HG03045 (cell line): ENCODE results near the gene POU2F2.

ENCODE experiments used
- ATAC-seq: cut with Tn5 transposase; IDR thresholded peaks from one replicate; pipeline ENCODE4 v1.9.1; 2021; ENCODE audit warnings: mild to moderate bottlenecking, moderate library complexity; ENCODE audit not compliant: unreplicated experiment

The POU2F2 gene

GRCh38 chr19:42132030-42132628 lies at the start of gene POU2F2:
POU2F2 (minus strand) TSS chr19:42132446; CDS start chr19:42132411, 35 bp downstream.
- ATAC-seq, result peak; percentile 33

GRCh38 chr19:42178791-42179674 lies 46.8 kb upstream of the POU2F2 start:
- ATAC-seq, result no peak

GRCh38 chr19:42177686-42178019 lies 45.4 kb upstream of the POU2F2 start:
- ATAC-seq, result no peak

GRCh38 chr19:42176990-42177685 lies 44.9 kb upstream of the POU2F2 start:
- no peak for ATAC-seq

GRCh38 chr19:42176649-42176989 lies 44.4 kb upstream of the POU2F2 start:
- no peak for ATAC-seq

GRCh38 chr19:42175952-42176648 lies 43.9 kb upstream of the POU2F2 start:
- no peak for ATAC-seq

GRCh38 chr19:42174958-42175734 lies 42.9 kb upstream of the POU2F2 start:
- ATAC-seq, result no peak

- no peak for ATAC-seq
These were observed 41.9 kb upstream of the POU2F2 start for GRCh38 chr19:42174188-42174587.

- no peak for ATAC-seq
These were observed 41.4 kb upstream of the POU2F2 start for GRCh38 chr19:42173695-42174094.

GRCh38 chr19:42172261-42172660 lies 40.0 kb upstream of the POU2F2 start:
- no peak for ATAC-seq

GRCh38 chr19:42170715-42171114 lies 38.5 kb upstream of the POU2F2 start:
- no peak for ATAC-seq

- ATAC-seq, result no peak
These were observed 37.5 kb upstream of the POU2F2 start for GRCh38 chr19:42169486-42170413.

GRCh38 chr19:42168206-42168605 lies 36.0 kb upstream of the POU2F2 start:
- ATAC-seq, result no peak

- no peak for ATAC-seq
These were observed 34.1 kb upstream of the POU2F2 start for GRCh38 chr19:42166316-42166715.

GRCh38 chr19:42165146-42165545 lies 32.9 kb upstream of the POU2F2 start:
- no peak for ATAC-seq

GRCh38 chr19:42161616-42162263 lies 29.5 kb upstream of the POU2F2 start:
- no peak for ATAC-seq

- ATAC-seq, result no peak
These were observed 27.7 kb upstream of the POU2F2 start for GRCh38 chr19:42159942-42160341.

- no peak for ATAC-seq
These were observed 26.7 kb upstream of the POU2F2 start for GRCh38 chr19:42158926-42159325.

GRCh38 chr19:42156571-42156970 lies 24.3 kb upstream of the POU2F2 start:
- no peak for ATAC-seq
